Esophagus squamous epithelium (tissue), 5 donors: ENCODE measurements around the gene SYTL1. TPM values are rescaled to one million over a fixed set of nuclear protein-coding genes. Genes with fewer than 3 reads are reported as not detected.

Source experiments
- DNase-seq: peaks from one replicate; lab custom pipeline; 2025; lab: John Stamatoyannopoulos, UW
- H3K27ac ChIP-seq, 4 donors: fragments of 200-600 bp; sonication (generic); one replicate each; pipeline ENCODE4 v1.5.1; 2016 to 2019; ENCODE audit warnings: mild to moderate bottlenecking in 1 of 4
- H3K27me3 ChIP-seq, 4 donors: fragments of 200-600 bp; sonication (generic); 1 replicate in 3 of 4; 2 replicates in 1 of 4; pipeline versions ENCODE4 v1.5.1 to v1.6.0; 2017 to 2021; ENCODE audit warnings: antibody characterized with exemption in 1 of 4
- H3K36me3 ChIP-seq, 3 donors: fragments of 200-600 bp; sonication (generic); one replicate each; pipeline ENCODE4 v1.5.1; 2016 to 2019
- H3K4me1 ChIP-seq, 3 donors: fragments of 200-600 bp; sonication (generic); one replicate each; pipeline ENCODE4 v1.5.1; 2017 to 2019
- H3K4me3 ChIP-seq, 4 donors: fragments of 200-600 bp; sonication (generic); 1 replicate in 3 of 4; 2 replicates in 1 of 4; pipeline ENCODE4 v1.5.1; 2016 to 2019; ENCODE audit warnings: mild to moderate bottlenecking in 2 of 4, moderate library complexity in 1 of 4
- H3K9me3 ChIP-seq, 3 donors: fragments of 200-600 bp; sonication (generic); one replicate each; pipeline ENCODE4 v1.5.1; 2016 to 2019
- POLR2A ChIP-seq, 4 donors: fragments of 450-650 bp; IDR thresholded peaks; one replicate each; pipeline ENCODE4 v1.6.1; 2017; ENCODE audit warnings: antibody characterized with exemption in 4 of 4, mild to moderate bottlenecking in 4 of 4, moderate library complexity in 3 of 4
- WGBS, 2 donors: methylation state at CpG; one replicate each; pipeline ENCODE4 v1.1.5; 2018; 5-methylcytosine and 5-hydroxymethylcytosine counted together
- intact Hi-C: fragments of 100-400 bp; cut with DNase I; formaldehyde crosslinking; loops from one replicate; pipeline ENCODE4 v1.15.0; 2022
- total RNA-seq, 4 donors: library from RNA; depleted of rRNA; stranded (reverse); fragments of >200 nt; gene quantifications; one replicate each; pipeline ENCODE4 v1.1.0, GENCODE V29; 2016
- TF ChIP-seq, protein P1 (sequence below), 6 experiments: fragments of 450-650 bp in 4 of 6; fragments of 200-600 bp in 2 of 6; sonication (generic) in 2 of 6; IDR thresholded peaks; one replicate each; pipeline ENCODE4 v1.5.1; 2016 to 2019; ENCODE audit warnings: antibody characterized with exemption in 6 of 6, mild to moderate bottlenecking in 4 of 6, moderate library complexity in 4 of 6
- donor health status: DM: yes; HTN: yes; CAD: no.

The SYTL1 gene
- total RNA-seq, 4 donors from 2014 or later: 74.7 to 182 (median 125) TPM

DNA sequence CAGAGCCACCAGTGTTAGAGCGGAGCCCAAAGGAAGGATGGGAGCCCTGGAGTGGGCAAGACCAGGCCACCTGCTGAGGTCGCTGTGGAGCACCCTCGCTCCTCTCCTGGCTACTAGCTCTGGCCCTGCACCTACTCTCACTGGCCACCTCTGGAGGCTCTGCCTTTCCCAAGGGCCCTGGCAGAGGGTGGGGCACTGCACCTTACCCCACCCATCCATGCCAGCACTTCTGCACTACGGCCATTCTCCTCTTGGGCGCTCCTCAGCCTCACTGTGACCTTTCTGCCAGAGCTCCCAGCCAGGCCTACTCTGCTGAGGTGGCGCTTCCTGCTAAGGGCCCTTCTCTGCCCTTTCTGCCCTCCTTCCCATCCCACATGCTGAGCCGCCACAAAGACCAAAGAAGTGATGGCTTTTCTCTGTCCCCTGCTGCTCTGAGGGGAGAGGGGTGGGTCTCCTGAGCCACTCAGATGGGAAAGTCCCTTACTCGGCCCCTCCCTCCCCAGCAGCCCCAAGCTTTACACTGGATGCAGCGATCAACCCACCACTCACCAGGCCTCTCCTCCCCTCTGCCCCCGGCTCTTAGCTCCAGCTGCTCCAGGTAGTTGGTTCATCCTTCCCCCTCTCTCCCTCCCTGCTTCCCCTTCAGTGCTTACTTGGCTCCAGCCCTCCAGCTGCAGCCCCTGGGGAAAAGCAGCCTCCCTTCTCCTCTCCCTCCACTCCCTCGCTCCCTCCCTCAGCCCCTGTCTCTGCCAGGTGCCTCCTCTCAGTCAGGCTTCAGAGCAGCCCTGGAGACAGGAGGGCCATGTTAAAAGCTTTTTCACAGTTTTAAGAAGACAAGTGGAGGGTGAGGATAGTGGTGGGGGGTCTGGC, 34.7 kb upstream of the SYTL1 start:
- no peak for DNase-seq
- no peak overlapping the region for H3K27ac ChIP-seq
- intact Hi-C loops: no loop called here
- 83 to 84% methylated on average over 6 to 10 of the region's 11 CpGs for WGBS, 2 donors
- peaks cover 0 to under 1% (median 0%) of the 10 kb centered on the region in 3 donors for H3K4me1 ChIP-seq
- peaks cover 0 to 64% (median 10%) of the 10 kb centered on the region in 3 donors for H3K36me3 ChIP-seq
- TF ChIP-seq, protein P1, sequence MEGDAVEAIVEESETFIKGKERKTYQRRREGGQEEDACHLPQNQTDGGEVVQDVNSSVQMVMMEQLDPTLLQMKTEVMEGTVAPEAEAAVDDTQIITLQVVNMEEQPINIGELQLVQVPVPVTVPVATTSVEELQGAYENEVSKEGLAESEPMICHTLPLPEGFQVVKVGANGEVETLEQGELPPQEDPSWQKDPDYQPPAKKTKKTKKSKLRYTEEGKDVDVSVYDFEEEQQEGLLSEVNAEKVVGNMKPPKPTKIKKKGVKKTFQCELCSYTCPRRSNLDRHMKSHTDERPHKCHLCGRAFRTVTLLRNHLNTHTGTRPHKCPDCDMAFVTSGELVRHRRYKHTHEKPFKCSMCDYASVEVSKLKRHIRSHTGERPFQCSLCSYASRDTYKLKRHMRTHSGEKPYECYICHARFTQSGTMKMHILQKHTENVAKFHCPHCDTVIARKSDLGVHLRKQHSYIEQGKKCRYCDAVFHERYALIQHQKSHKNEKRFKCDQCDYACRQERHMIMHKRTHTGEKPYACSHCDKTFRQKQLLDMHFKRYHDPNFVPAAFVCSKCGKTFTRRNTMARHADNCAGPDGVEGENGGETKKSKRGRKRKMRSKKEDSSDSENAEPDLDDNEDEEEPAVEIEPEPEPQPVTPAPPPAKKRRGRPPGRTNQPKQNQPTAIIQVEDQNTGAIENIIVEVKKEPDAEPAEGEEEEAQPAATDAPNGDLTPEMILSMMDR (IDR thresholded peaks at IDR 0.05): peak in 1 of 6 experiments; percentile 9
- TF ChIP-seq POLR2A (IDR thresholded peaks at IDR 0.05): no peak
- H3K9me3 ChIP-seq: no peaks in the 10 kb centered on the region
- no peaks in the 10 kb centered on the region for H3K27me3 ChIP-seq
- no peak overlapping the region for H3K4me3 ChIP-seq

GRCh38 chr1:27307874-27308598, 33.8 kb upstream of the SYTL1 start:
- no peak overlapping the region for H3K27ac ChIP-seq
- H3K27me3 ChIP-seq: no peaks in the 10 kb centered on the region
- H3K9me3 ChIP-seq: no peaks in the 10 kb centered on the region
- peaks cover 0 to 55% (median 10%) of the 10 kb centered on the region in 3 donors for H3K36me3 ChIP-seq
- no peak for TF ChIP-seq POLR2A (IDR thresholded peaks at IDR 0.05)
- TF ChIP-seq, protein P1 (IDR thresholded peaks at IDR 0.05): no peak
- intact Hi-C loops: no loop called here
- H3K4me1 ChIP-seq: no peaks in the 10 kb centered on the region
- no peak for DNase-seq
- WGBS, 2 donors: 71 to 89% methylated on average over 3 of the region's 6 CpGs
- no peak overlapping the region for H3K4me3 ChIP-seq

DNA sequence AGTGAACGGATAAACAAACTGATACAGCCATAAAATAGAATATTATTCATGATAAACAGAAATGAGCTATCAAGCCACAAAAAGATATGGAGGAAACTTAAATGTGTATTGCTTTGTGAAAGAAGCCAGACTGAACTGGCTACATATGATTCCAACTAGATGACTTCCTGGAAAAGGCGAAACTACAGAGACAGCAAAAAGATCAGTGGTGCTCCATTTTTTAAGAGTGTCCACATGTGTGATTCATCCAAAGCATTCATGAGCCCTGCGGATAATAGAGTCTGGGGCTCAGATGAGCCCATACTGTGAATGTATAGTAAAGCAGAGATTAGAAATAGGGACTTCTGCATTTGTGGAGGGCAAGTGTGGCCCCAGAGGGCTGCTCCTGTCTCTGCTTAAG, 27.7 kb upstream of the SYTL1 start:
- Histone ChIP-seq H3K36me3 (peaks cover 0 to 8% (median 0%) of the 10 kb centered on the region in 3 donors), H3K27me3 (peaks cover 0 to 2% (median 0%) of the 10 kb centered on the region in 4 donors), H3K9me3 (no peaks in the 10 kb centered on the region), H3K4me3 (no peak overlapping the region), H3K27ac (no peak overlapping the region), H3K4me1 (peaks cover 0 to 12% (median 4%) of the 10 kb centered on the region in 3 donors)
- DNase-seq: no peak
- intact Hi-C loops: no loop called here
- TF ChIP-seq, protein P1 (IDR thresholded peaks at IDR 0.05): no peak
- no peak for TF ChIP-seq POLR2A (IDR thresholded peaks at IDR 0.05)
- WGBS, 2 donors: 73 to 74% methylated on average over 3 of the region's 3 CpGs

DNA sequence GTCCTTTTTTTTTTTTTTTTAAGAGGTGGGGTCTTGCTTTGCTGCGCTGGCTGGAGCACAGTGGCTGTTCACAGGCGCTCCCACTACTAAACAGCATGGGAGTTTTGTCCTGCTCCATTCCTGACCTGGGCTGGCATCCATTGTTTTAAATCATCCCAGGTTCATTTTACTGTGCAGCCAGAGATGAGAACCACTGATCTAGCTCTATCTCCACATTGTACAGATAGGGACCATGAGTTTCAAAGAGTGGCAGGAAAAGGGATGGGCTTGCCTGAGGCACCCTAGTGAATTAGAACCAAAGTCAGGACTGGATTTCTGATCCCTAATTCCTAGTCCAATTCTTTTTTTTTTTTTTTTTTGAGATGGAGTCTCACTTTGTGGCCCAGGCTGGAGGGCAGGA, 27.1 kb upstream of the SYTL1 start:
- intact Hi-C loops: no loop called here
- no peak for DNase-seq
- H3K27me3 ChIP-seq: peaks cover 0 to 5% (median 0%) of the 10 kb centered on the region in 4 donors
- H3K36me3 ChIP-seq: peaks cover 0 to 8% (median 0%) of the 10 kb centered on the region in 3 donors
- TF ChIP-seq, protein P1 (IDR thresholded peaks at IDR 0.05): no peak
- no peak for TF ChIP-seq POLR2A (IDR thresholded peaks at IDR 0.05)
- peaks cover 0 to 12% (median 4%) of the 10 kb centered on the region in 3 donors for H3K4me1 ChIP-seq
- WGBS, 2 donors: 78 to 80% methylated on average over 1 to 2 of the region's 2 CpGs
- no peaks in the 10 kb centered on the region for H3K9me3 ChIP-seq
- H3K4me3 ChIP-seq: no peak overlapping the region
- H3K27ac ChIP-seq: no peak overlapping the region
